HG03196 (cell line): Measurements from ENCODE around the gene USH1G.
"Not testable (repeated sequence)": the region's sequence is repeated elsewhere in the genome, so short reads cannot be mapped to it uniquely, and the experiment has no call there.

Experiments used
- ATAC-seq: cut with Tn5 transposase; IDR thresholded peaks from one replicate; pipeline ENCODE4 v1.9.1; 2021; ENCODE audit not compliant: unreplicated experiment

USH1G gene

GRCh38 chr17:74906214-74906793, 16.8 kb downstream of the USH1G start:
- not testable (repeated sequence) for ATAC-seq

GRCh38 chr17:74904687-74905409, 18.2 kb downstream of the USH1G start:
- ATAC-seq, result no peak

GRCh38 chr17:74903671-74904070, 19.4 kb downstream of the USH1G start:
- no peak for ATAC-seq

- no peak for ATAC-seq
Measured at GRCh38 chr17:74903034-74903433, 20.0 kb downstream of the USH1G start.

GRCh38 chr17:74901353-74902135, 21.5 kb downstream of the USH1G start:
- no peak for ATAC-seq

- ATAC-seq, result no peak
Measured at GRCh38 chr17:74900208-74900607, 22.8 kb downstream of the USH1G start.

GRCh38 chr17:74898376-74898946, 24.6 kb downstream of the USH1G start:
- no peak for ATAC-seq

- no peak for ATAC-seq
Measured at GRCh38 chr17:74893936-74894671, 29.0 kb downstream of the USH1G start.

- no peak for ATAC-seq
Measured at GRCh38 chr17:74892974-74893911, 29.8 kb downstream of the USH1G start, which contains the start of gene FADS6. FADS6 (minus strand) TSS chr17:74893633; CDS start chr17:74893595, 38 bp downstream.

GRCh38 chr17:74892013-74892841, 30.8 kb downstream of the USH1G start:
- no peak for ATAC-seq

GRCh38 chr17:74890554-74890953, 32.5 kb downstream of the USH1G start:
- ATAC-seq, result no peak

- ATAC-seq, result no peak
Measured at GRCh38 chr17:74888469-74888868, 34.6 kb downstream of the USH1G start.

GRCh38 chr17:74883241-74883745, 39.8 kb downstream of the USH1G start:
- no peak for ATAC-seq

- ATAC-seq, result no peak
Measured at GRCh38 chr17:74882517-74883240, 40.4 kb downstream of the USH1G start.

- ATAC-seq, result no peak
Measured at GRCh38 chr17:74881073-74881472, 42.0 kb downstream of the USH1G start.

GRCh38 chr17:74879308-74879707, 43.7 kb downstream of the USH1G start:
- ATAC-seq, result no peak

GRCh38 chr17:74878658-74879057, 44.4 kb downstream of the USH1G start:
- ATAC-seq, result no peak
